Activated CD4-positive, alpha-beta memory T cell treated with anti-CD3 and anti-CD28 coated beads for 36 hours (primary cell): ENCODE data around the gene GPR17. TPM values are rescaled to one million over a fixed set of nuclear protein-coding genes. Genes with fewer than 3 reads are reported as not detected.

Experiments used
- CTCF ChIA-PET: fragments of 350-600 bp; sonication (Branson Sonifier 250); formaldehyde crosslinking; loops from one replicate; lab custom pipeline; 2021; ENCODE audit warnings: antibody characterized with exemption, inconsistent platforms; lab: Charles Lee
- POLR2A ChIA-PET: fragments of 350-600 bp; sonication (Branson Sonifier 250); formaldehyde crosslinking; loops from one replicate; lab custom pipeline; 2021; ENCODE audit warnings: antibody characterized with exemption; lab: Charles Lee
- DNase-seq: peaks from one replicate; pipeline ENCODE4 v3.0.0-alpha.2; 2020
- H3K27ac Mint-ChIP-seq: one replicate; pipeline ENCODE4 v1.8.0; 2021; ENCODE audit warnings: mixed read lengths
- H3K27me3 Mint-ChIP-seq: one replicate; pipeline ENCODE4 v1.8.0; 2021; ENCODE audit warnings: mixed read lengths
- H3K36me3 Mint-ChIP-seq: one replicate; pipeline ENCODE4 v1.8.0; 2021; ENCODE audit warnings: mixed read lengths
- H3K4me1 Mint-ChIP-seq: one replicate; pipeline ENCODE4 v1.8.0; 2021; ENCODE audit warnings: low read depth, mixed read lengths
- H3K4me3 Mint-ChIP-seq: one replicate; pipeline ENCODE4 v1.8.0; 2021; ENCODE audit warnings: mild to moderate bottlenecking, mixed read lengths
- H3K9me3 Mint-ChIP-seq: one replicate; pipeline ENCODE4 v1.8.0; 2021; ENCODE audit warnings: mixed read lengths
- intact Hi-C: fragments of 100-400 bp; cut with micrococcal nuclease; formaldehyde crosslinking; loops from one replicate; pipeline ENCODE4 v1.15.1; 2023
- total RNA-seq, 2 experiments: library from RNA; stranded (reverse); gene quantifications; one replicate each; pipeline ENCODE4 v1.2.3, GENCODE V29; 2021

The GPR17 gene
- total RNA-seq, 2 experiments from 2014 or later: not detected

DNA sequence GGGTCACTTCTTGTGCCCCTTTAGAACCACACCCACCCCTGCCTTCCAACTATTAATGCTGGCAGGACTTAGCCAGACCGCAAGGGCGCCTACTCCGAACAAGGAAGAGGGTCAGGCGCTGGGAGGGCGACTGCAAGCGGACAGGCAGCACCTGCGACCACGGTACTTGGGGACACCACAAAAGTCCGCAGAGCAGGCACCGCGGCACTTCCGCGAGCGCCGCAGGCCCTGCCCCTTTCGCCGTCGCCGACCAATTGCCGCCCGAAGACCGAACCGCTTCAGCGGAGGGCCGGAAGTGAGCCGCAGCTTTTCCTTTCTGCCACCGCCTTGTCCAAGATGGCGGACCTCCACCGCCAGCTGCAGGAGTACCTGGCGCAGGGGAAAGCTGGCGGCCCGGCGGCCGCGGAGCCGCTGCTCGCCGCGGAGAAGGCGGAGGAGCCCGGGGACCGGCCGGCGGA, 55.3 kb downstream of the GPR17 start, which contains the start of gene SFT2D3:
Gene SFT2D3, plus strand, starts transcription at position 305 of the 458 bp plus-strand sequence. Its CDS starts 32 bp downstream, at position 337.
- CTCF ChIA-PET: interaction anchor here (1.0 to 1.6 kb wide), 2 partner anchors 10 to 110 kb away, joined by 3 to 5 read pairs; partner anchors contain the start of gene WDR33
- intact Hi-C loops: loop anchor here (1.0 to 5.0 kb wide), 8 partner anchors 36 to 390 kb away; partner anchors contain the start of genes IWS1, MAP3K2, POLR2D and SAP130
- peak within 1 kb of the TSS; percentile 95 for H3K27ac Mint-ChIP-seq
- H3K27me3 Mint-ChIP-seq: no peaks in the 10 kb centered on the region
- peak; percentile 95 for DNase-seq
- POLR2A ChIA-PET: interaction anchor here (0.9 to 1.9 kb wide), 6 partner anchors 9 to 390 kb away, joined by 3 to 8 read pairs (median 4); partner anchors contain the start of genes IWS1, UGGT1 and WDR33
- H3K9me3 Mint-ChIP-seq: no peaks in the 10 kb centered on the region
- H3K36me3 Mint-ChIP-seq: peaks cover 20% of the 10 kb centered on the region
- peaks cover 37% of the 10 kb centered on the region for H3K4me1 Mint-ChIP-seq
- H3K4me3 Mint-ChIP-seq: peak within 1 kb of the TSS; percentile 92

- DNase-seq: peak; percentile 88
- intact Hi-C loops: loop anchor here (1.0 to 5.0 kb wide), 8 partner anchors 35 to 389 kb away; partner anchors contain the start of genes IWS1, MAP3K2, POLR2D and SAP130
- peak overlapping the region; percentile 95 for H3K27ac Mint-ChIP-seq
Measured at GRCh38 chr2:127701651-127702394, 55.9 kb downstream of the GPR17 start.

More at GRCh38 chr2:127701651-127702394, 55.9 kb downstream of the GPR17 start:
- H3K4me3 Mint-ChIP-seq: peak overlapping the region; percentile 92
- ChIA-PET POLR2A (interaction anchor here (0.5 to 2.0 kb wide), 11 partner anchors 9 to 389 kb away, joined by 3 to 8 read pairs (median 4); partner anchors contain the start of genes IWS1, UGGT1 and WDR33), CTCF (interaction anchor here (1.0 to 1.6 kb wide), 3 partner anchors 9 to 109 kb away, joined by 3 to 5 read pairs (median 3); partner anchors contain the start of gene WDR33)
- H3K36me3 Mint-ChIP-seq: peaks cover 21% of the 10 kb centered on the region
- peaks cover 37% of the 10 kb centered on the region for H3K4me1 Mint-ChIP-seq
- H3K27me3 Mint-ChIP-seq: no peaks in the 10 kb centered on the region
- no peaks in the 10 kb centered on the region for H3K9me3 Mint-ChIP-seq

Other genes with a start within 250 kb of the GPR17 start
- not detected for gene PROC, start 227.7 kb upstream of the GPR17 start, total RNA-seq
- gene IWS1, start 119.7 kb upstream of the GPR17 start, total RNA-seq: 10 to 100 TPM; 57.0 to 57.1 TPM
- gene MYO7B, start 110.5 kb upstream of the GPR17 start, total RNA-seq: under 1 TPM; 0.14 to 0.58 TPM
- gene LIMS2, start 29.4 kb downstream of the GPR17 start, total RNA-seq: 10 to 100 TPM; 12.3 to 13.1 TPM
- 1 to 10 TPM; 3.1 to 3.6 TPM for gene SFT2D3, start 55.3 kb downstream of the GPR17 start, total RNA-seq
- gene WDR33, start 165.0 kb downstream of the GPR17 start, total RNA-seq: 10 to 100 TPM; 62.9 to 64.7 TPM
- 10 to 100 TPM; 56.1 to 57.1 TPM for gene POLR2D, start 212.0 kb downstream of the GPR17 start, total RNA-seq
- 10 to 100 TPM; 14.3 to 15.0 TPM for gene AMMECR1L, start 239.8 kb downstream of the GPR17 start, total RNA-seq